Fibroblast of the aortic adventitia (primary cell): Measurements from ENCODE around the gene MARS1. TPM values are rescaled to one million over a fixed set of nuclear protein-coding genes. Genes with fewer than 3 reads are reported as not detected.

Experiments used
- DNase-seq: peaks from one replicate; pipeline ENCODE4 v3.0.0-alpha.2; 2010; ENCODE audit warnings: low read depth
- H3K4me3 ChIP-seq: 2 replicates; pipeline ENCODE4 v1.5.1; 2011; ENCODE audit warnings: low read depth, mild to moderate bottlenecking, control low read depth, low read length, moderate library complexity
- CTCF ChIP-seq: IDR thresholded peaks from 2 replicates; pipeline ENCODE4 v1.5.1; 2011; ENCODE audit warnings: mild to moderate bottlenecking, low read length, control low read depth, inconsistent platforms; ENCODE audit not compliant: insufficient read depth
- total RNA-seq: library from RNA; depleted of rRNA; stranded (reverse); fragments of >200 nt; gene quantifications from 2 replicates; pipeline ENCODE4 v1.2.3, GENCODE V29; 2012; ENCODE audit warnings: low replicate concordance

Gene MARS1
- total RNA-seq, 1 donor, result 185 TPM

- DNase-seq, result peak; percentile 67
- TF ChIP-seq CTCF, result no peak
These were observed 4.4 kb upstream of the MARS1 start for GRCh38 chr12:57483466-57483865.

DNA sequence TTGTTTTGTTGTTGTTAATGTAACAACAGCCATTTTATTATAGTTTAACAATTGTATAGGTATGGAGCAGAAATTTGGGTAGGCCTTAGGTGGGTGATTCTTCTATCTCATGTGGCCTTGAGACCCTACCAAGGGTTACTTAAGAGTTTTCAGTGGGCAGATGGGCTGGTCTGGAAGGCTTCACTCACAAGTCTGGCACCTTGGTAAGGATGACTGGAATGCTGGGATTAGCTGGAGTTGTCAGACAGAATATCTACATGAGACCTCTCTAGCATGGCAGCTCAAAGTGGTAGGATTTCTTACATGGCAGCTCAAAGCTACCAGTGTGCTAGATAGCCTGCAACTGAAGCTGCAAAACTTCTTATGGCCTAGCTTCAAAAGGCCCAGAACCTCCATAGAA lies 2.2 kb upstream of the MARS1 start:
- H3K4me3 ChIP-seq, result no peak overlapping the region
- TF ChIP-seq CTCF, result no peak
- DNase-seq, result no peak

More at GRCh38 chr12:57483466-57483865, 4.4 kb upstream of the MARS1 start:
- no peak overlapping the region for H3K4me3 ChIP-seq

DNA sequence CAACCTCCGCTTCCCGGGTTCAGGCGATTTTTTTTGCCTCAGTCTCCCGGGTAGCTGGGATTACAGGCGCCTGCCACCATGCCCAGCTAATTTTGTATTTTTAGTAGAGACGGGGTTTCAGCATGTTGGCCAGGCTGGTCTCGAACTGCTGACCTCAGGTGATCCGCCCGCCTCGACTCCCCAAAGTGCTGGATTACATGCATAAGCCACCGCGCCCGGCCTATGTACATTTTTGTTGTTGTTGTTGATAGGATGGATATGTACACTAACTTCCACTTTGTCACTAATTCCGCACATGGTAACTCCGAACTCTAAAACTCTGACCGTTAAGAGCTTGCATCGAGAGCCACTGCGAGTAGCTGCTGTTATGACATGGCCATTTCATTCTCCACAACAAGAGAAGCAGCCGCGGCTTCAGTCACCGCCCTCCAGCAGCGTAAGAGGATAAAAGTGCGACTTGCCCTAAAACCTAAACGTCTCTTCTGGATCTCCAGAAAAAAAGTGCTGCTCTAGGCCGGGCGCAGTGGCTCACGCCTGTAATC lies 742 bp upstream of the MARS1 start:
- peak overlapping the region; percentile 57 for H3K4me3 ChIP-seq
- DNase-seq, result no peak
- TF ChIP-seq CTCF, result no peak

DNA sequence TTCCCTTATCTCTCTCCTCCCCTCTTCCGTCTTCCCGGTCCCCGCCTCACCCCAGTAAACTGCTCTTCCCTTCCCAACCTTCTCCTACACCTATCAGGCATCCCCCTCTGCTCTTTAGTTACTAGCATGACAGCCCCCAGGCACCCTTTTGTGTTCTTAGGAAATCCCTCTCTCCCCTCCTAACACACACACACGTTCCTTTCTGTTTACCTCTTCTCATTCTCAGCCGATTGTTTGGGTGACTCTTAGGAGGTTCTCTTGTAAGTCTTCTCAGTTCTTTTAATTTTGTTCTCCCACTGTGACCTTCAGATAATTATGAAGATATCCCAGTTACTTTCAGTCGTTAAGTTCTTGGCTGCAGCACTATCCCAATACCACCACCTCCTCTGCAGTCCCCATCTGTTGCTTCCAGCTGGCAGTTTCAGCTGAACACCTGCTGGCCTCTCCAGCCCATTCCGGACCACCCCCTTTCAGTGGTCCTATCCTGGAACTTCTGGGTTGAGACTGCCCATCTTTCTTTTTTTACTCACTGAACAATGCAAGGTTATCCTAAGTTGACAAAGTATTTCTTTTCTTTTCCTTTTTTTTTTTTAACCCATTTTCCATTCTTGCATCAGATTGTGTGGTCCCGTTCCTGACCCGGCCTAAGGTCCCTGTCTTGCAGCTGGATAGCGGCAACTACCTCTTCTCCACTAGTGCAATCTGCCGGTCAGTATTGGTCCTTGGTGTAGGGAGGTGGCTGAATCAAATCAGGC lies 711 bp downstream of the MARS1 start:
- no peak for TF ChIP-seq CTCF
- peak; percentile 20 for DNase-seq
- peak overlapping the region; percentile 99 for H3K4me3 ChIP-seq

DNA sequence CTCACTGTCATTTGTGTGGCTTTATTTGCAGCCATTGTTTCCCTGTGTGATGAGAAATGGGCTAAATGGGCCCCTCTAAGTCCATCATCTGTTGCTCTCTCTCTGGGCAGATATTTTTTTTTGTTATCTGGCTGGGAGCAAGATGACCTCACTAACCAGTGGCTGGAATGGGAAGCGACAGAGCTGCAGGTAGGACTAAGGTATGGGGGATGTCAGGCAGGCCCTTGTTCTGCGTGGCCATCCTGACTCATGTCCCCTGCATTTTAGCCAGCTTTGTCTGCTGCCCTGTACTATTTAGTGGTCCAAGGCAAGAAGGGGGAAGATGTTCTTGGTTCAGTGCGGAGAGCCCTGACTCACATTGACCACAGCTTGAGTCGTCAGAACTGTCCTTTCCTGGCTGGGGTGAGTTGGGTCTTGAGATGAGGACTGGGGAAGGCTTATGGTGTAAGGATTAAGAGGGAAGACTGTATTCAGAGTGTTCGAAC lies 1.3 kb downstream of the MARS1 start:
- peak overlapping the region; percentile 99 for H3K4me3 ChIP-seq
- TF ChIP-seq CTCF, result no peak
- DNase-seq, result no peak

- H3K4me3 ChIP-seq, result no peak overlapping the region
- DNase-seq, result no peak
- TF ChIP-seq CTCF, result no peak
These were observed 2.3 kb downstream of the MARS1 start for GRCh38 chr12:57490126-57490525.
